ES-I3 (cell line): ENCODE results near the gene UROD.

Experiments used
- H3K36me3 ChIP-seq: 2 replicates; pipeline ENCODE4 v1.6.1; 2013; ENCODE audit warnings: mild to moderate bottlenecking, low read length, control low read depth, moderate library complexity; ENCODE audit not compliant: insufficient read depth
- H3K4me1 ChIP-seq: 2 replicates; pipeline ENCODE4 v1.6.1; 2013; ENCODE audit warnings: mild to moderate bottlenecking, control low read depth, low read length; ENCODE audit not compliant: insufficient read depth
- H3K9ac ChIP-seq: 2 replicates; pipeline ENCODE4 v1.6.1; 2013; ENCODE audit warnings: low read depth, mild to moderate bottlenecking, low read length, moderate library complexity
- H3K9me3 ChIP-seq: 2 replicates; pipeline ENCODE4 v1.6.1; 2013; ENCODE audit warnings: mild to moderate bottlenecking, low read length, moderate library complexity; ENCODE audit not compliant: control insufficient read depth, insufficient read depth

UROD gene

GRCh38 chr1:45002650-45003645, 9.1 kb upstream of the UROD start:
- H3K9me3 ChIP-seq: no peaks in the 10 kb centered on the region
- H3K36me3 ChIP-seq: no peaks in the 10 kb centered on the region; the same call in 1 of the 2 replicates
- no peak overlapping the region for H3K9ac ChIP-seq
- peaks cover 10% of the 10 kb centered on the region; the same call in 1 of the 2 replicates for H3K4me1 ChIP-seq

GRCh38 chr1:45003741-45004140, 8.3 kb upstream of the UROD start:
- Histone ChIP-seq H3K36me3 (no peaks in the 10 kb centered on the region; the same call in none of the 2 replicates), H3K9ac (no peak overlapping the region), H3K4me1 (peaks cover 10% of the 10 kb centered on the region; the same call in 1 of the 2 replicates), H3K9me3 (no peaks in the 10 kb centered on the region)

GRCh38 chr1:45004281-45004920, 7.7 kb upstream of the UROD start:
- Histone ChIP-seq H3K4me1 (peaks cover 10% of the 10 kb centered on the region; the same call in 1 of the 2 replicates), H3K9ac (no peak overlapping the region), H3K36me3 (no peaks in the 10 kb centered on the region; the same call in none of the 2 replicates), H3K9me3 (no peaks in the 10 kb centered on the region)

GRCh38 chr1:45005761-45006160, 6.3 kb upstream of the UROD start:
- Histone ChIP-seq H3K9ac (no peak overlapping the region), H3K9me3 (no peaks in the 10 kb centered on the region; the same call in 1 of the 2 replicates), H3K4me1 (peaks cover 4% of the 10 kb centered on the region; the same call in 1 of the 2 replicates), H3K36me3 (no peaks in the 10 kb centered on the region; the same call in none of the 2 replicates)

- Histone ChIP-seq H3K36me3 (no peaks in the 10 kb centered on the region; the same call in none of the 2 replicates), H3K4me1 (peaks cover 5% of the 10 kb centered on the region), H3K9me3 (no peaks in the 10 kb centered on the region; the same call in 1 of the 2 replicates), H3K9ac (no peak overlapping the region)
These were observed 4.7 kb upstream of the UROD start for GRCh38 chr1:45007311-45007710.

GRCh38 chr1:45008076-45008475, 4.0 kb upstream of the UROD start:
- H3K4me1 ChIP-seq: peaks cover 6% of the 10 kb centered on the region
- H3K36me3 ChIP-seq: no peaks in the 10 kb centered on the region; the same call in none of the 2 replicates
- no peak overlapping the region for H3K9ac ChIP-seq
- no peaks in the 10 kb centered on the region; the same call in 1 of the 2 replicates for H3K9me3 ChIP-seq

GRCh38 chr1:45008516-45008915, 3.5 kb upstream of the UROD start:
- Histone ChIP-seq H3K4me1 (peaks cover 11% of the 10 kb centered on the region), H3K9me3 (no peaks in the 10 kb centered on the region; the same call in 1 of the 2 replicates), H3K9ac (no peak overlapping the region), H3K36me3 (no peaks in the 10 kb centered on the region; the same call in none of the 2 replicates)

- Histone ChIP-seq H3K9me3 (no peaks in the 10 kb centered on the region; the same call in 1 of the 2 replicates), H3K9ac (no peak overlapping the region), H3K36me3 (no peaks in the 10 kb centered on the region; the same call in 1 of the 2 replicates), H3K4me1 (peaks cover 11% of the 10 kb centered on the region)
These were observed 2.7 kb upstream of the UROD start for GRCh38 chr1:45009296-45009865.

- Histone ChIP-seq H3K9me3 (no peaks in the 10 kb centered on the region; the same call in 1 of the 2 replicates), H3K9ac (peak overlapping the region; percentile 75), H3K36me3 (no peaks in the 10 kb centered on the region; the same call in 1 of the 2 replicates), H3K4me1 (peaks cover 11% of the 10 kb centered on the region)
These were observed 1.8 kb upstream of the UROD start for GRCh38 chr1:45009956-45010854.

- no peaks in the 10 kb centered on the region; the same call in 1 of the 2 replicates for H3K9me3 ChIP-seq
- H3K9ac ChIP-seq: peak within 1 kb of the TSS; percentile 75
- no peaks in the 10 kb centered on the region; the same call in 1 of the 2 replicates for H3K36me3 ChIP-seq
- peaks cover 11% of the 10 kb centered on the region for H3K4me1 ChIP-seq
These were observed 921 bp upstream of the UROD start, which contains the start of gene HECTD3 for GRCh38 chr1:45010855-45011811. HECTD3 (minus strand) TSS chr1:45011324; CDS start chr1:45011257, 67 bp downstream.

- no peaks in the 10 kb centered on the region; the same call in 1 of the 2 replicates for H3K36me3 ChIP-seq
These were observed 705 bp downstream of the UROD start for GRCh38 chr1:45012639-45013278.

More at GRCh38 chr1:45012639-45013278, 705 bp downstream of the UROD start:
- Histone ChIP-seq H3K4me1 (peaks cover 11% of the 10 kb centered on the region), H3K9ac (peak overlapping the region; percentile 70), H3K9me3 (no peaks in the 10 kb centered on the region; the same call in 1 of the 2 replicates)
